HepG2 (cell line): Measurements from ENCODE around the gene PROC. TPM values are rescaled to one million over a fixed set of nuclear protein-coding genes. Genes with fewer than 3 reads are reported as not detected.
A peak's percentile ranks its signal among the peaks of the same experiment; 100 is the strongest.

ENCODE experiments used
- DPF2 ChIP-seq: sonication (generic); formaldehyde crosslinking; IDR thresholded peaks from 2 replicates; pipeline ENCODE4 v1.4.0; 2020; ENCODE audit warnings: mild to moderate bottlenecking, low read depth, missing genetic modification reagents, borderline replicate concordance
- HES4 ChIP-seq: sonication (generic); formaldehyde crosslinking; IDR thresholded peaks from 2 replicates; pipeline ENCODE4 v1.9.0; 2021; ENCODE audit warnings: mild to moderate bottlenecking, missing genetic modification reagents, borderline replicate concordance
- HNRNPUL1 ChIP-seq: fragments of 200-400 bp; formaldehyde crosslinking; IDR thresholded peaks from 2 replicates; pipeline ENCODE4 v1.6.1; 2017; ENCODE audit warnings: low read depth, mild to moderate bottlenecking, low read length, moderate library complexity
- KLF13 ChIP-seq: sonication (generic); formaldehyde crosslinking; IDR thresholded peaks from 2 replicates; pipeline ENCODE4 v1.4.0; 2020; ENCODE audit warnings: mild to moderate bottlenecking, missing genetic modification reagents
- MAZ ChIP-seq, 2 experiments: sonication (generic) in 1 of 2; formaldehyde crosslinking in 1 of 2; IDR thresholded peaks; 2 replicates each; pipeline versions ENCODE4 v1.5.0 to v1.6.1; 2012 to 2020; ENCODE audit warnings: low read depth in 2 of 2, mild to moderate bottlenecking in 2 of 2, borderline replicate concordance in 1 of 2, improper control_type of control experiment in 1 of 2, low read length in 1 of 2, missing genetic modification reagents in 1 of 2, moderate library complexity in 1 of 2
- MLLT10 ChIP-seq: sonication (generic); formaldehyde crosslinking; IDR thresholded peaks from 2 replicates; pipeline ENCODE4 v1.4.0; 2020; ENCODE audit warnings: missing genetic modification reagents
- MXD4 ChIP-seq: IDR thresholded peaks from 2 replicates; pipeline ENCODE4 v1.6.1; 2016; ENCODE audit warnings: mild to moderate bottlenecking, missing biosample characterization, missing genetic modification reagents
- SALL1 ChIP-seq: sonication (generic); formaldehyde crosslinking; IDR thresholded peaks from 2 replicates; pipeline ENCODE4 v1.8.0; 2022; ENCODE audit warnings: mild to moderate bottlenecking, missing genetic modification reagents
- TARDBP ChIP-seq: sonication (generic); formaldehyde crosslinking; IDR thresholded peaks from 2 replicates; pipeline ENCODE4 v1.8.0; 2022; ENCODE audit warnings: mild to moderate bottlenecking, missing genetic modification reagents
- ZBTB20 ChIP-seq: sonication (generic); formaldehyde crosslinking; IDR thresholded peaks from 2 replicates; pipeline ENCODE4 v1.8.1; 2023; ENCODE audit warnings: missing genetic modification reagents, low read depth, mild to moderate bottlenecking, borderline replicate concordance
- ZBTB8A ChIP-seq: sonication (generic); formaldehyde crosslinking; IDR thresholded peaks from 2 replicates; pipeline ENCODE4 v1.4.0; 2020; ENCODE audit warnings: mild to moderate bottlenecking, low read depth, missing genetic modification reagents, borderline replicate concordance
- ZKSCAN1 ChIP-seq: fragments of 150-350 bp; IDR thresholded peaks from 2 replicates; pipeline ENCODE4 v1.6.1; 2014; ENCODE audit warnings: low read length
- ZNF468 ChIP-seq: sonication (generic); formaldehyde crosslinking; IDR thresholded peaks from 2 replicates; pipeline ENCODE4 v1.8.0; 2022; ENCODE audit warnings: mild to moderate bottlenecking, moderate library complexity, missing genetic modification reagents
- ZNF562 ChIP-seq: sonication (generic); formaldehyde crosslinking; IDR thresholded peaks from 2 replicates; pipeline ENCODE4 v1.8.0; 2022; ENCODE audit warnings: missing genetic modification reagents, borderline replicate concordance
- ZNF816 ChIP-seq: sonication (generic); formaldehyde crosslinking; IDR thresholded peaks from 2 replicates; pipeline ENCODE4 v1.8.0; 2022; ENCODE audit warnings: missing genetic modification reagents, mild to moderate bottlenecking, borderline replicate concordance
- polyA plus RNA-seq, 8 experiments: library from polyadenylated mRNA; depleted of rRNA in 3 of 8; stranded (reverse) in 7 of 8; unstranded in 1 of 8; fragments of >200 nt; fragmentation: Illumina TruSeq in 4 of 8; extraction: Trizol in 4 of 8; gene quantifications; 2 replicates each; pipeline versions ENCODE4 v1.2.1 to v1.2.3, GENCODE V29; 2011 to 2016; ENCODE audit warnings: low read depth in 4 of 8, missing spikeins in 1 of 8, mixed read lengths in 1 of 8; ENCODE audit not compliant: insufficient read depth in 1 of 8
- total RNA-seq, 5 experiments: library from RNA; depleted of rRNA; stranded (reverse); fragments of >200 nt; fragmentation: Illumina TruSeq; extraction: Trizol; gene quantifications; 2 replicates each; pipeline ENCODE4 v1.2.3, GENCODE V29; 2016; ENCODE audit warnings: low read depth in 1 of 5
- TF ChIP-seq, protein P1 (sequence below): sonication (generic); formaldehyde crosslinking; IDR thresholded peaks from 2 replicates; pipeline ENCODE4 v1.4.0; 2020; ENCODE audit warnings: missing genetic modification reagents
- TF ChIP-seq, protein P2 (sequence below): IDR thresholded peaks from 2 replicates; pipeline ENCODE4 v1.6.1; 2012; ENCODE audit warnings: inconsistent platforms
- TF ChIP-seq, protein P3 (sequence below): sonication (generic); formaldehyde crosslinking; IDR thresholded peaks from 2 replicates; pipeline ENCODE4 v1.4.0; 2020; ENCODE audit warnings: mild to moderate bottlenecking, missing genetic modification reagents
- TF ChIP-seq, protein P4 (sequence below): sonication (generic); formaldehyde crosslinking; IDR thresholded peaks from 2 replicates; pipeline ENCODE4 v1.4.0; 2020; ENCODE audit warnings: mild to moderate bottlenecking, missing genetic modification reagents
- TF ChIP-seq, protein P5 (sequence below): IDR thresholded peaks from 2 replicates; pipeline ENCODE4 v1.6.1; 2016; ENCODE audit warnings: low read depth
- TF ChIP-seq, protein P6 (sequence below): sonication (generic); formaldehyde crosslinking; IDR thresholded peaks from 2 replicates; pipeline ENCODE4 v1.9.0; 2022; ENCODE audit warnings: low read depth, missing genetic modification reagents
- TF ChIP-seq, protein P7 (sequence below): conservative IDR thresholded peaks from 2 replicates; pipeline ENCODE4 v1.6.1; 2018; ENCODE audit warnings: missing genetic modification reagents

Gene PROC
- total and polyA plus RNA-seq, 2 of the 13 experiments (the other 11 are each of a cell fraction or from before 2014, with no cell fraction given), result 134 to 185 TPM

DNA sequence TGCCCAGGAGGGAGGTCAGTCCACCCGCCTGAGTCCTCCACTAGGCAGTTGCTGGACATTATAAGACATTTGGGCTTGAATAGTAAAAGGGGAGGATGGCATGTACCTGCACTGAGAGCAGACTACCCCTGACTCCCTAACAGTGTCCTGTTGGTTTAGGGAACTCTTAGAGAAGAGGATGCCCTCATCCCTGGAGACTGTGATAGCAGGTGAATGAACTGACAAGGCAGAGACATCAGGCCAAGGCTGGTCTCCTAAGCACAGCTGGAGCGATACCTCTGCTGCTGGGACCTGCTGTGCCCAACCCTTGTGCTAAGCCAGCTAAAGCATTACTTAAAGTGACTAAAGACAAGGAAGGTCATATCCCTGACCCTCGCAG, 34.8 kb downstream of the PROC start (continued):
- no peak for TF ChIP-seq ZBTB8A (CRISPR knock-in tag)
- no peak for TF ChIP-seq HNRNPUL1
- no peak for TF ChIP-seq ZNF816
- TF ChIP-seq, protein P1, sequence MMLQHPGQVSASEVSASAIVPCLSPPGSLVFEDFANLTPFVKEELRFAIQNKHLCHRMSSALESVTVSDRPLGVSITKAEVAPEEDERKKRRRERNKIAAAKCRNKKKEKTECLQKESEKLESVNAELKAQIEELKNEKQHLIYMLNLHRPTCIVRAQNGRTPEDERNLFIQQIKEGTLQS (CRISPR knock-in tag), result no peak
- TF ChIP-seq TARDBP (CRISPR knock-in tag), result 0 out of 2 replicates have a peak, but pooled peaks have one; percentile 2
- TF ChIP-seq ZBTB20 (CRISPR knock-in tag), result no peak
- TF ChIP-seq SALL1, result no peak
- no peak for TF ChIP-seq MLLT10 (CRISPR knock-in tag)
- TF ChIP-seq, protein P2, sequence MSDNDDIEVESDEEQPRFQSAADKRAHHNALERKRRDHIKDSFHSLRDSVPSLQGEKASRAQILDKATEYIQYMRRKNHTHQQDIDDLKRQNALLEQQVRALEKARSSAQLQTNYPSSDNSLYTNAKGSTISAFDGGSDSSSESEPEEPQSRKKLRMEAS, result peak; percentile 34; the same call in 1 of the 2 replicates
- TF ChIP-seq, protein P3, sequence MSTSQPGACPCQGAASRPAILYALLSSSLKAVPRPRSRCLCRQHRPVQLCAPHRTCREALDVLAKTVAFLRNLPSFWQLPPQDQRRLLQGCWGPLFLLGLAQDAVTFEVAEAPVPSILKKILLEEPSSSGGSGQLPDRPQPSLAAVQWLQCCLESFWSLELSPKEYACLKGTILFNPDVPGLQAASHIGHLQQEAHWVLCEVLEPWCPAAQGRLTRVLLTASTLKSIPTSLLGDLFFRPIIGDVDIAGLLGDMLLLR, result 0 out of 2 replicates have a peak, but pooled peaks have one; percentile 22
- TF ChIP-seq ZKSCAN1, result no peak
- TF ChIP-seq, protein P4, sequence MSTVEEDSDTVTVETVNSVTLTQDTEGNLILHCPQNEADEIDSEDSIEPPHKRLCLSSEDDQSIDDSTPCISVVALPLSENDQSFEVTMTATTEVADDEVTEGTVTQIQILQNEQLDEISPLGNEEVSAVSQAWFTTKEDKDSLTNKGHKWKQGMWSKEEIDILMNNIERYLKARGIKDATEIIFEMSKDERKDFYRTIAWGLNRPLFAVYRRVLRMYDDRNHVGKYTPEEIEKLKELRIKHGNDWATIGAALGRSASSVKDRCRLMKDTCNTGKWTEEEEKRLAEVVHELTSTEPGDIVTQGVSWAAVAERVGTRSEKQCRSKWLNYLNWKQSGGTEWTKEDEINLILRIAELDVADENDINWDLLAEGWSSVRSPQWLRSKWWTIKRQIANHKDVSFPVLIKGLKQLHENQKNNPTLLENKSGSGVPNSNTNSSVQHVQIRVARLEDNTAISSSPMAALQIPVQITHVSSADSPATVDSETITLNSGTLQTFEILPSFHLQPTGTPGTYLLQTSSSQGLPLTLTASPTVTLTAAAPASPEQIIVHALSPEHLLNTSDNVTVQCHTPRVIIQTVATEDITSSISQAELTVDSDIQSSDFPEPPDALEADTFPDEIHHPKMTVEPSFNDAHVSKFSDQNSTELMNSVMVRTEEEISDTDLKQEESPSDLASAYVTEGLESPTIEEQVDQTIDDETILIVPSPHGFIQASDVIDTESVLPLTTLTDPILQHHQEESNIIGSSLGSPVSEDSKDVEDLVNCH (CRISPR knock-in tag), result no peak
- no peak for TF ChIP-seq ZNF562 (CRISPR knock-in tag)
- TF ChIP-seq MAZ (IDR thresholded peaks at IDR 0.05; ENCODE audit: borderline replicate concordance, low read depth, low read length), result no peak
- TF ChIP-seq MAZ (CRISPR knock-in tag; IDR thresholded peaks at IDR 0.05; ENCODE audit: low read depth), result no peak
- TF ChIP-seq, protein P5, sequence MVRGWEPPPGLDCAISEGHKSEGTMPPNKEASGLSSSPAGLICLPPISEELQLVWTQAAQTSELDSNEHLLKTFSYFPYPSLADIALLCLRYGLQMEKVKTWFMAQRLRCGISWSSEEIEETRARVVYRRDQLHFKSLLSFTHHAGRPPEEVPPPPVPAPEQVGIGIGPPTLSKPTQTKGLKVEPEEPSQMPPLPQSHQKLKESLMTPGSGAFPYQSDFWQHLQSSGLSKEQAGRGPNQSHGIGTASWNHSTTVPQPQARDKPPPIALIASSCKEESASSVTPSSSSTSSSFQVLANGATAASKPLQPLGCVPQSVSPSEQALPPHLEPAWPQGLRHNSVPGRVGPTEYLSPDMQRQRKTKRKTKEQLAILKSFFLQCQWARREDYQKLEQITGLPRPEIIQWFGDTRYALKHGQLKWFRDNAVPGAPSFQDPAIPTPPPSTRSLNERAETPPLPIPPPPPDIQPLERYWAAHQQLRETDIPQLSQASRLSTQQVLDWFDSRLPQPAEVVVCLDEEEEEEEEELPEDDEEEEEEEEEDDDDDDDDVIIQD (CRISPR knock-in tag), result no peak
- TF ChIP-seq HES4, result no peak
- no peak for TF ChIP-seq DPF2
- TF ChIP-seq, protein P6, sequence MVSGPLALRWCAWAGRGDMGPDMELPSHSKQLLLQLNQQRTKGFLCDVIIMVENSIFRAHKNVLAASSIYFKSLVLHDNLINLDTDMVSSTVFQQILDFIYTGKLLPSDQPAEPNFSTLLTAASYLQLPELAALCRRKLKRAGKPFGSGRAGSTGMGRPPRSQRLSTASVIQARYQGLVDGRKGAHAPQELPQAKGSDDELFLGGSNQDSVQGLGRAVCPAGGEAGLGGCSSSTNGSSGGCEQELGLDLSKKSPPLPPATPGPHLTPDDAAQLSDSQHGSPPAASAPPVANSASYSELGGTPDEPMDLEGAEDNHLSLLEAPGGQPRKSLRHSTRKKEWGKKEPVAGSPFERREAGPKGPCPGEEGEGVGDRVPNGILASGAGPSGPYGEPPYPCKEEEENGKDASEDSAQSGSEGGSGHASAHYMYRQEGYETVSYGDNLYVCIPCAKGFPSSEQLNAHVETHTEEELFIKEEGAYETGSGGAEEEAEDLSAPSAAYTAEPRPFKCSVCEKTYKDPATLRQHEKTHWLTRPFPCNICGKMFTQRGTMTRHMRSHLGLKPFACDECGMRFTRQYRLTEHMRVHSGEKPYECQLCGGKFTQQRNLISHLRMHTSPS (CRISPR knock-in tag), result no peak
- TF ChIP-seq, protein P7, sequence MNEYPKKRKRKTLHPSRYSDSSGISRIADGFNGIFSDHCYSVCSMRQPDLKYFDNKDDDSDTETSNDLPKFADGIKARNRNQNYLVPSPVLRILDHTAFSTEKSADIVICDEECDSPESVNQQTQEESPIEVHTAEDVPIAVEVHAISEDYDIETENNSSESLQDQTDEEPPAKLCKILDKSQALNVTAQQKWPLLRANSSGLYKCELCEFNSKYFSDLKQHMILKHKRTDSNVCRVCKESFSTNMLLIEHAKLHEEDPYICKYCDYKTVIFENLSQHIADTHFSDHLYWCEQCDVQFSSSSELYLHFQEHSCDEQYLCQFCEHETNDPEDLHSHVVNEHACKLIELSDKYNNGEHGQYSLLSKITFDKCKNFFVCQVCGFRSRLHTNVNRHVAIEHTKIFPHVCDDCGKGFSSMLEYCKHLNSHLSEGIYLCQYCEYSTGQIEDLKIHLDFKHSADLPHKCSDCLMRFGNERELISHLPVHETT (CRISPR knock-in tag), result peak; percentile 70; the same call in 1 of the 2 replicates
- TF ChIP-seq ZNF468 (CRISPR knock-in tag), result no peak
- TF ChIP-seq MXD4 (CRISPR knock-in tag), result 0 out of 2 replicates have a peak, but pooled peaks have one; percentile 18
- no peak for TF ChIP-seq KLF13 (CRISPR knock-in tag)
